K562 (cell line): ENCODE data around the gene ST6GALNAC2. TPM values are rescaled to one million over a fixed set of nuclear protein-coding genes. Genes with fewer than 3 reads are reported as not detected.

Experiments
- ATAC-seq: fragments of 200-7000 bp; cut with Tn5 transposase; 3 replicates; pipeline ENCODE4 v1.9.1; 2020; ENCODE audit warnings: moderate library complexity
- BruUV-seq: library from RNA; stranded (reverse); fragments of 400-500 nt; replicated peaks from 2 replicates; lab custom pipeline; 2021; lab: Mats Ljungman, UMichigan
- CTCF ChIA-PET: fragments of 300-600 bp; formaldehyde crosslinking; extraction: SDS; loops from one replicate; lab custom pipeline; 2021; ENCODE audit warnings: low intra/inter-chr PET ratio; lab: Yijun Ruan, JAX
- POLR2A ChIA-PET: fragments of 300-600, 350-650 bp; sonication (Branson Sonifier 250); formaldehyde crosslinking; extraction: SDS; loops from one replicate; lab custom pipeline; 2021; ENCODE audit warnings: antibody characterized with exemption, inconsistent platforms; lab: Yijun Ruan, JAX
- DNase-seq, 4 experiments: peaks; one replicate each; pipeline versions ENCODE4 v3.0.0 to v3.0.0-alpha.2; 2011 to 2018; ENCODE audit warnings: low spot score in 3 of 4, mixed read lengths in 3 of 4; ENCODE audit errors: extremely low read depth in 1 of 4
- FAIRE-seq: peaks from 2 replicates; lab custom pipeline; 2011; peaks lifted over from hg19 to GRCh38; lab: Jason Lieb, UNC
- H2AFZ ChIP-seq: 2 replicates; pipeline ENCODE4 v1.6.0; 2011; ENCODE audit warnings: low read depth, low read length, control low read depth, inconsistent platforms
- H3K27ac ChIP-seq: fragments of 200-600 bp; 3 replicates; pipeline ENCODE4 v1.8.0; 2011; ENCODE audit warnings: low read depth, mild to moderate bottlenecking, control low read depth, inconsistent platforms, low read length, moderate library complexity, mixed read lengths; ENCODE audit errors: extremely low read depth
- H3K27me3 ChIP-seq, 2 experiments: fragments of 300-600 bp in 1 of 2; 2 replicates in 1 of 2; 3 replicates in 1 of 2; pipeline versions ENCODE4 v1.6.0 to v1.8.0; 2011; ENCODE audit warnings: inconsistent platforms in 2 of 2, low read length in 2 of 2, mild to moderate bottlenecking in 1 of 2, mixed read lengths in 1 of 2, moderate library complexity in 1 of 2; ENCODE audit not compliant: control insufficient read depth in 2 of 2, insufficient read depth in 2 of 2
- H3K36me3 ChIP-seq: fragments of 300-600 bp; 3 replicates; pipeline ENCODE4 v1.8.0; 2011; ENCODE audit warnings: mild to moderate bottlenecking, low read length, inconsistent platforms; ENCODE audit not compliant: control insufficient read depth, insufficient read depth
- H3K4me1 ChIP-seq, 2 experiments: fragments of 200-600 bp in 1 of 2; replicated peaks in 1 of 2; 2 replicates in 1 of 2; 3 replicates in 1 of 2; pipeline versions ENCODE4 v1.5.1 to v1.8.0; 2011; ENCODE audit warnings: inconsistent platforms in 2 of 2, low read length in 2 of 2, mild to moderate bottlenecking in 1 of 2, mixed read lengths in 1 of 2, moderate library complexity in 1 of 2; ENCODE audit not compliant: control insufficient read depth in 2 of 2, insufficient read depth in 2 of 2
- H3K4me2 ChIP-seq: 2 replicates; pipeline ENCODE4 v1.6.1; 2011; ENCODE audit warnings: low read length, control low read depth, inconsistent platforms, mixed read lengths; ENCODE audit not compliant: insufficient read depth
- H3K4me3 ChIP-seq: fragments of 200-600 bp; sonication (generic), shearing (Covaris generic); 2 replicates; pipeline ENCODE4 v1.5.1; 2016; ENCODE audit warnings: control low read depth, inconsistent platforms
- H3K79me2 ChIP-seq: fragments of 200-600 bp; 3 replicates; pipeline ENCODE4 v1.8.0; 2011; ENCODE audit warnings: low read length, inconsistent platforms; ENCODE audit not compliant: control insufficient read depth, insufficient read depth
- H3K9ac ChIP-seq, 2 experiments: 2 replicates each; pipeline versions ENCODE4 v1.6.0 to v1.6.1; 2011; ENCODE audit warnings: low read depth in 2 of 2, low read length in 2 of 2, control low read depth in 1 of 2, inconsistent platforms in 1 of 2, mild to moderate bottlenecking in 1 of 2, mixed read lengths in 1 of 2; ENCODE audit not compliant: insufficient read depth in 1 of 2
- H3K9me1 ChIP-seq: one replicate; pipeline ENCODE4 v1.6.0; 2011; ENCODE audit warnings: inconsistent platforms, mild to moderate bottlenecking, low read length, moderate library complexity; ENCODE audit not compliant: control insufficient read depth, insufficient read depth
- H3K9me3 ChIP-seq: replicated peaks from 2 replicates; pipeline ENCODE4 v1.5.1; 2011; ENCODE audit warnings: low read depth, low read length, inconsistent platforms; ENCODE audit not compliant: control insufficient read depth, insufficient read depth
- H4K20me1 ChIP-seq: replicated peaks from 2 replicates; pipeline ENCODE4 v1.6.1; 2011; ENCODE audit warnings: low read length, inconsistent platforms, mixed read lengths; ENCODE audit not compliant: control insufficient read depth, insufficient read depth
- CBFA2T2 ChIP-seq: fragments of 450-650 bp; conservative IDR thresholded peaks from 2 replicates; pipeline ENCODE4 v1.6.1; 2017; ENCODE audit warnings: mild to moderate bottlenecking
- CBFA2T3 ChIP-seq: fragments of 450-650 bp; IDR thresholded peaks from 2 replicates; pipeline ENCODE4 v1.6.1; 2017
- CEBPB ChIP-seq: fragments of 450-650 bp; IDR thresholded peaks from 2 replicates; pipeline ENCODE4 v1.6.1; 2016; ENCODE audit warnings: missing genetic modification characterization, missing compliant biosample characterization
- CEBPG ChIP-seq, 3 experiments: fragments of 200-800 bp in 1 of 3; sonication (Bioruptor generic) in 1 of 3; sonication (generic) in 1 of 3; formaldehyde crosslinking in 1 of 3; IDR thresholded peaks in 2 of 3; conservative IDR thresholded peaks in 1 of 3; 2 replicates each; pipeline versions ENCODE4 v1.6.1 to v1.8.0; 2016 to 2022; ENCODE audit warnings: missing compliant biosample characterization in 2 of 3, missing genetic modification characterization in 2 of 3, mild to moderate bottlenecking in 1 of 3, missing genetic modification reagents in 1 of 3
- CHD1 ChIP-seq: fragments of 200-600 bp; sonication (generic); IDR thresholded peaks from one replicate; pipeline ENCODE4 v1.6.1; 2012; ENCODE audit warnings: mild to moderate bottlenecking, moderate library complexity, low read length, inconsistent platforms
- FOSL1 ChIP-seq: fragments of 200-800 bp; sonication (Bioruptor generic); conservative IDR thresholded peaks from 2 replicates; pipeline ENCODE4 v1.6.1; 2016; ENCODE audit warnings: missing genetic modification characterization, missing compliant biosample characterization
- HMBOX1 ChIP-seq: sonication (generic); IDR thresholded peaks from 2 replicates; pipeline ENCODE4 v1.6.1; 2016
- KLF16 ChIP-seq: IDR thresholded peaks from 2 replicates; pipeline ENCODE4 v1.6.1; 2016; ENCODE audit warnings: antibody characterized with exemption
- L3MBTL2 ChIP-seq: fragments of 450-650 bp; IDR thresholded peaks from 2 replicates; pipeline ENCODE4 v1.6.1; 2016; ENCODE audit warnings: mild to moderate bottlenecking, moderate library complexity
- MNT ChIP-seq, 2 experiments: fragments of 450-650 bp; conservative IDR thresholded peaks; 2 replicates each; pipeline ENCODE4 v1.6.1; 2017; ENCODE audit warnings: mild to moderate bottlenecking in 2 of 2, moderate library complexity in 2 of 2
- SIN3A ChIP-seq, 2 experiments: fragments of 150-350 bp in 1 of 2; IDR thresholded peaks; 2 replicates each; pipeline ENCODE4 v1.6.1; 2011 to 2016; ENCODE audit warnings: borderline replicate concordance in 2 of 2, low read depth in 2 of 2, low read length in 2 of 2, mild to moderate bottlenecking in 2 of 2, moderate library complexity in 2 of 2; ENCODE audit not compliant: control insufficient read depth in 1 of 2
- TBL1XR1 ChIP-seq, 2 experiments: IDR thresholded peaks; 2 replicates each; pipeline ENCODE4 v1.6.1; 2012; ENCODE audit warnings: improper control_type of control experiment in 2 of 2, low read length in 2 of 2, mild to moderate bottlenecking in 1 of 2
- ZNF592 ChIP-seq: fragments of 450-650 bp; IDR thresholded peaks from 2 replicates; pipeline ENCODE4 v1.6.1; 2017; ENCODE audit warnings: antibody characterized with exemption, mild to moderate bottlenecking
- WGBS: fragments of 100-300 bp; shearing (Covaris generic); methylation state at CpG from one replicate; pipeline ENCODE4 v1.1.6; 2016; ENCODE audit warnings: low coverage, mixed read lengths; ENCODE audit not compliant: insufficient coverage; ENCODE audit errors: missing lambda C conversion rate; 5-methylcytosine and 5-hydroxymethylcytosine counted together
- in situ Hi-C: fragments of 300-500 bp; cut with MboI; formaldehyde crosslinking; loops from 4 replicates; pipeline ENCODE4 v1.15.0; 2018; ENCODE audit warnings: inconsistent platforms, mixed read lengths
- intact Hi-C: fragments of 100-400 bp; cut with micrococcal nuclease; formaldehyde crosslinking; loops from 2 replicates; pipeline ENCODE4 v1.14.2; 2022
- polyA plus RNA-seq, 8 experiments: library from polyadenylated mRNA; depleted of rRNA in 4 of 8; stranded (reverse) in 5 of 8; unstranded in 3 of 8; fragments of >200 nt; fragmentation: Nextera tagmentation in 2 of 8; fragmentation: Illumina TruSeq in 1 of 8; extraction: Ambion mirVana in 2 of 8; extraction: Trizol in 1 of 8; gene quantifications; 2 replicates each; pipeline versions ENCODE4 v1.2.1 to v1.2.3, GENCODE V29; 2011 to 2014; ENCODE audit warnings: inconsistent platforms in 1 of 8, missing spikeins in 1 of 8
- total RNA-seq, 7 experiments: library from RNA; depleted of rRNA in 6 of 7; stranded (reverse); fragments of >200 nt in 6 of 7; fragmentation: Illumina TruSeq in 2 of 7; extraction: Trizol in 2 of 7; gene quantifications; 2 replicates each; pipeline versions ENCODE4 v1.2.1 to v1.2.3, GENCODE V29; 2011 to 2021; ENCODE audit warnings: low replicate concordance in 1 of 7

Gene ST6GALNAC2
- total and polyA plus RNA-seq, 9 of the 15 experiments (the other 6 are each of a cell fraction or from before 2014, with no cell fraction given) = 0.18 TPM; not detected in 8

GRCh38 chr17:76560036-76560876, 25.4 kb downstream of the ST6GALNAC2 start:
- 4% methylated on average over 10 of the region's 10 CpGs for WGBS
- peak in 1 of 4 experiments; percentile 38 for DNase-seq
- H3K4me2 ChIP-seq = peak overlapping the region; percentile 95
- H3K4me3 ChIP-seq = peak overlapping the region; percentile 57
- intact Hi-C loops (no loop called here), in situ Hi-C loops (no loop called here)
- peak overlapping the region; percentile 86 to 95 for H3K9ac ChIP-seq
- no peak overlapping the region for H2AFZ ChIP-seq
- peaks cover 25% of the 10 kb centered on the region for H4K20me1 ChIP-seq
- no peak for FAIRE-seq
- H3K36me3 ChIP-seq = peaks cover 62% of the 10 kb centered on the region
- ChIA-PET POLR2A (interaction anchor here (0.6 to 5.8 kb wide), 21 partner anchors 7 to 1659 kb away, joined by 3 to 48 read pairs (median 4); partner anchors contain the start of gene SRSF2), CTCF (interaction anchor here (0.5 to 2.4 kb wide), 2 partner anchors 63 to 250 kb away, joined by 3 to 10 read pairs; no protein-coding TSS in a partner anchor)
- H3K79me2 ChIP-seq = peaks cover 70% of the 10 kb centered on the region
- H3K4me1 ChIP-seq = peaks cover 22 to 35% of the 10 kb centered on the region in 2 experiments
- H3K9me3 ChIP-seq = no peaks in the 10 kb centered on the region
- peak overlapping the region; percentile 94 for H3K27ac ChIP-seq
- H3K27me3 ChIP-seq = no peaks in the 10 kb centered on the region
- BruUV-seq = TSS peak; percentile 2
- ATAC-seq = no peak
- no peaks in the 10 kb centered on the region for H3K9me1 ChIP-seq
- TF ChIP-seq ZNF592 (0 out of 2 replicates have a peak, but pooled peaks have one; percentile 29), CBFA2T3 (peak; percentile 38; the same call in 1 of the 2 replicates), KLF16 (no peak), L3MBTL2 (no peak), SIN3A (IDR thresholded peaks at IDR 0.05; ENCODE audit: borderline replicate concordance in 2 of 2, control insufficient read depth in 1 of 2, low read depth in 2 of 2, low read length in 2 of 2) (no peak), CEBPG (CRISPR knock-in tag; IDR thresholded peaks at IDR 0.05) (no peak), CEBPG (tag; conservative IDR thresholded peaks at IDR 0.05 in 1 of 2, IDR thresholded peaks at IDR 0.05 in 1 of 2) (0 out of 4 replicates have a peak, but pooled peaks of 1 of the 2 experiments have one; percentile 4), HMBOX1 (peak; percentile 30), TBL1XR1 (IDR thresholded peaks at IDR 0.05; ENCODE audit: low read length in 2 of 2) (0 out of 4 replicates have a peak, but pooled peaks of 1 of the 2 experiments have one; percentile 16), FOSL1 (tag) (0 out of 2 replicates have a peak, but pooled peaks have one; percentile 26), MNT (conservative IDR thresholded peaks at IDR 0.05) (peak in 1 of 2 experiments; percentile 13; a peak in 1 of 4 replicates), CHD1 (peak; percentile 32), CEBPB (peak; percentile 41; the same call in 1 of the 2 replicates), CBFA2T2 (no peak)
